Thoracic aorta endothelial cell (primary cell): Measurements from ENCODE around the gene MYBPC2. TPM values are rescaled to one million over a fixed set of nuclear protein-coding genes. Genes with fewer than 3 reads are reported as not detected.

Experiments used
- total RNA-seq: library from RNA; depleted of rRNA; stranded (reverse); fragments of >200 nt; gene quantifications from 2 replicates; pipeline ENCODE4 v1.2.3, GENCODE V29; 2012

The MYBPC2 gene
- not detected in 2 replicates for total RNA-seq

DNA sequence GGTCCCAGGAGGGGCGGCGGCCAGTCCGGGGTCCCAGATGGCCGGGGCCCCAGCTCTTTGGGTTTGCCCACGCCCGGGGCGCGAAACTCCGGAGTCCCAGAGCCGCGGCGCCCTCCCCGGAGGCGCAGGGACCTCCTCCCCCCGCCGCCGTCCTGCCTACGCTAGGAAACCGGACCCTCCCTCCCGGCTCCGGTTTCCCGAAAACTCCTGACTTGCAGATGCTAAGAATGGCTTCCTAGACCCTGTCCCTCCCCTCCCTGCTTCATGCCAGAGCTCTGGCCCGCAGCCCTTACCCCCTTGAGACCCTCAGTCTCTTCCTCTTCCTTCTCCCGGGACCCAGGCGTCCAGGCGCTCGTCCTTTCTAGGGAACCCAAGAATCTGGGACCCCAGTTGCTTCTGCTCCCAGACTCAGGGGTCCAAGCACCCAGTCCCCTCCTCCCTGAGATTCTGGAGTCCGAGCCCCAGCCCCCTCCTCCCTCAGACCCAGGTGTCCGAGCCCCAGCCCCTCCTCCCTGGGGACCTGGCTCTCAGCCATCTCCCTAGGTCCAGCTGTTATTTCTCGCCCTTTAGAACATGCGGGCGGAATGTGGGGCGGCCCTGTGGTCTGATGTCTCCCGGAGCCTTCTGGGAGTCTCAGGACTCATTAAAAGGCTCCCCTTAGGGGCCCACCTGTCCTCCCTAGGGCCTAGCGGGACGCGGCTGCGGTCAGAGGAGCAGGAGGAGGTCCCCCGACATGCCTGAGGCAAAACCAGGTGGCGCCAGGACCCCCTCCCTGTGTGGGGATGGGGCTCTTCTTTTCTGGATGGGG is at the start of gene MYBPC2:
Gene MYBPC2, plus strand, starts transcription at position 672 of the 808 bp plus-strand sequence. Its CDS starts 62 bp downstream, at position 734.

DNA sequence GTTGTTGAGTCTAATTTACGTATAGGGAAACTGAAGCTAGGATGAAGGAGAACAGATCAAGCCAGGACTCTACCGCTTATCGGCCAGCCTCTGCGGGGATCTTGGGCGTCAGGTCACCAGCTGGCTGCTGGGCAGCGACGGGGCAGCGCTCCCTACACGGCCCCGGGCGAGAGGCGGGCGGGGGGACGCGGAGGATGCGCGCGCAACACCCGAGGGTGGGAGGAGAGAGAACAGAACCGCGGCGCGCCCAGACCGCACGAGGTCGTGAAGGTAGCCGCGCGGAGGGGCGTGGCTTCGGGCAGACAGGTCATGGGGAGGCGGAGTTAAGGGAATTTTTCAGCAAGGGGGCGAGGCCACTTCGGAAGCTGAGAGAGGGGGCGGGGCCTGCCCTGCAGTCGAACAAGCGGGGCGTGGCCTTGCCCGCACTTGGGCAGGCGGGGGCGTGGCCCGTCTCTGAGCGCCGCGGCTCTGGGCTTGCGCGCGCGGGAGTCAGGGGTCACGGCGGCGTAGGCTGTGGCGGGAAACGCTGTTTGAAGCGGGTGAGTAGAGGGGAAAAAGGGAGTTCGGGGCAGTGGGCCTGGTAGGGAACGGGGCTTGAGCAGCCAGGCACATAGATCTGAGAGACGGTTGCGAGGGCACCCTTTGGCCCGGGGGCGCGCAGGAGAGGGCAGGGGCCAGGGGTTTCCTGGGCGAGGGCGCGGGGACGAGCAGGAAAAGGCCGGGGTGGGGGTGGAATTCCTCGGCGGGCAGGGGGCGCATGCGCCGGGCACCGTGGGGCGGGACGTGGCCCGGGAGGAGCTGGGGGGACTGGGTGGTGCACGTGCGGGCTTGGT is 48.6 kb upstream of the MYBPC2 start, which contains the start of gene POLD1:
Gene POLD1, plus strand, starts transcription at position 496 of the 833 bp plus-strand sequence. CDS start 14,505 bp downstream, outside the sequence.

DNA sequence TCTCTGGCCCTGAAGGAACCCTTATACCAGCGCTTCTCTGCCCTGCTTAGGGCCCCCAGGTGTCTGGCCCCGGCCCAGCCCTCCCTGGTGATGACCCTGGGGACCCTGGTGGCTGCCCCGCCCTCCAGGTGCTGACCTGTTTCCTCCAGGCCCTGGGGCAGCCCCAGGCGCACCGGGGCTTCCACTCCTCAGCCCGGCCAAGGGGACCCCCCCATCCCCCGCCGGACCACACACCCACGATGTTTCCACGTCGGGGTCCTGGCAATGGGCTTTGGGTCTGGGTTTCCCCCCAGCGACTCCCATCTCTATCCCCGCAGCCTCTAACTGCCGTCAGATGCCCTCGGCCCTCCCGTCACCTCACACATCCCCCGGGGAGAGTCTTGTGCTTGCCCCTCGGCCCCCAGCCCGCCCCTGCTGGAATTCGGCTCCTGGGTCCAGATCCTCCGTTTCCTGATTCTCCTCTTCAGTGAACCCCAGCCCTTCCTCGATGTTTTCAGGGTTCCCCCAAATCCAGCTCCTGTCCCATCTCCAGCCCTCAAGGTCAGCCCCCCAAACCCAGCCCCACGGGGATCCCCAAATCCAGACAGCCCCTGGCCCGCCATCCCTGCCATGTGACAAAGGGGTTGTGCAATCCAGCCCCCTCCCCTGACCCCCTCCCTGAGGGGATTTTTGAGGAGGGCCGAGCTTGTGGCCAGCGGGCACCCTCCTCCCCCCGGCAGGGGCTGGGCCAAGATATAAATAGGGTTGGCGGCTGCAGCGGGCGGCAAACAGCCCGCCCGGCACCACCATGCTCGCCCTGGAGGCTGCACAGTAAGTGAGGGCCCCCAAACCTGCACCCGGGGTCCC is 14.3 kb upstream of the MYBPC2 start, which contains the start of gene SPIB:
Gene SPIB, plus strand, starts transcription at position 763 of the 846 bp plus-strand sequence. Its CDS starts 25 bp downstream, at position 788.

GRCh38 chr19:50476224-50476906 is 43.7 kb downstream of the MYBPC2 start, which contains the start of the genes EMC10 and GARIN5A:
EMC10 (plus strand) TSS chr19:50476507; CDS start chr19:50476545, 38 bp downstream.
GARIN5A (minus strand) TSS chr19:50476848; CDS start chr19:50476388, 460 bp downstream.

DNA sequence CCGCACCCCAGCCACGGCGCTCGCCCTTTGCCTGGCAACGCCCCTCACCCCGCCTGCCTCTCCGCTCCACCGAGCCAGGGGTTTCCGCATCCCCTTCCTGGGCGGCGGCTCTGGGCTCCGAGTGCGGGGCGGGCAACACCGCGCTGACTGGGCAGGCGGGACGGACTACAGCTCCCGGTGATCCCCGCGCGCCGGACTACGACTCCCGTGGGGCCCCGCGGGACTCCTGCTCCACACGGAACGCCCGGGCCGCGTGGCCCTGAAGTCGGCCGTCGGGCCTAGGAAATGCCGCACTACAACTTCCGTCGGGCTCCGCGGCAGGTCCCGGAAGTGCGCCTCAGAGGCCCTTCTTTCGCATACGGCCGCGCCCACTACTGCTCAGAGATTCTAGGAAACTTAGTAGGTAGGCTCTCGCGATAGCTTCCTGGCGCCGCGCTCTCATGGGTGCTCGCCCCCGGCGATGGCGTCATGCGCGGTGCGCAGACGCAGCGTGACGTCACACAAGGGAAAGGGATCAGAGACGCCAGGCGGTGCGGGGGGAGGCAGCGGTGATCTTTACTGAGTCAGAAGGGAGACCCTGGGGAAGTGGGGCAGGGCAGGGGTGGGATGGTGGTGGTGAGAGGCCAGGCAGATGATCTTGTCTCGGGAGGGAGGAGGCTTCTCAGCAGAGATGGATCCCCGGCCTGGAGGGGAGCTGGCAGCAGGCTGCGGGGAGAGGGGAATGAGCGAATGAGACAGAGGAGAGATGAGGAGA is 78.6 kb downstream of the MYBPC2 start, which contains the start of gene JOSD2:
Gene JOSD2, minus strand, starts transcription at position 123 of the 754 bp plus-strand sequence. CDS start 760 bp downstream, outside the sequence.

GRCh38 chr19:50513746-50514345 is 81.2 kb downstream of the MYBPC2 start, which contains the start of gene ASPDH:
ASPDH (minus strand) TSS chr19:50513913; CDS start chr19:50513823, 90 bp downstream.

Other genes with a start within 250 kb of the MYBPC2 start
- gene MYH14, start 229.3 kb upstream of the MYBPC2 start, total RNA-seq: not detected in 2 replicates
- gene KCNC3, start 103.5 kb upstream of the MYBPC2 start, total RNA-seq: under 0.01 and 0.07 TPM in 2 replicates
- gene NAPSA, start 67.3 kb upstream of the MYBPC2 start, total RNA-seq: not detected in 2 replicates
- gene NR1H2, start 56.4 kb upstream of the MYBPC2 start, total RNA-seq: 38.3 and 44.9 TPM in 2 replicates
- 38.3 and 58.6 TPM in 2 replicates for gene POLD1, start 48.5 kb upstream of the MYBPC2 start, total RNA-seq
- gene SPIB, start 14.0 kb upstream of the MYBPC2 start, total RNA-seq: not detected in 2 replicates
- gene EMC10, start 43.6 kb downstream of the MYBPC2 start, total RNA-seq: 36.2 and 38.3 TPM in 2 replicates
- gene GARIN5A, start 44.0 kb downstream of the MYBPC2 start, total RNA-seq: not detected in 2 replicates
- 11.0 and 14.4 TPM in 2 replicates for gene JOSD2, start 78.3 kb downstream of the MYBPC2 start, total RNA-seq
- not detected in 2 replicates for gene ASPDH, start 81.0 kb downstream of the MYBPC2 start, total RNA-seq
- gene LRRC4B, start 135.5 kb downstream of the MYBPC2 start, total RNA-seq: under 0.01 and 0.07 TPM in 2 replicates
- 0.13 TPM in 1 of 2 replicates, not detected in the other for gene SYT3, start 207.0 kb downstream of the MYBPC2 start, total RNA-seq
- 0.40 TPM in 1 of 2 replicates, not detected in the other for gene C19orf81, start 216.6 kb downstream of the MYBPC2 start, total RNA-seq